HG03439 (cell line): Measurements from ENCODE around the gene GJA10.
A peak's percentile ranks its signal among the peaks of the same experiment; 100 is the strongest.
"Not testable (repeated sequence)": the region's sequence is repeated elsewhere in the genome, so short reads cannot be mapped to it uniquely, and the experiment has no call there.

Experiments used
- ATAC-seq: cut with Tn5 transposase; IDR thresholded peaks from one replicate; pipeline ENCODE4 v1.9.1; 2021; ENCODE audit warnings: mild to moderate bottlenecking, moderate library complexity; ENCODE audit not compliant: unreplicated experiment

GJA10 gene

DNA sequence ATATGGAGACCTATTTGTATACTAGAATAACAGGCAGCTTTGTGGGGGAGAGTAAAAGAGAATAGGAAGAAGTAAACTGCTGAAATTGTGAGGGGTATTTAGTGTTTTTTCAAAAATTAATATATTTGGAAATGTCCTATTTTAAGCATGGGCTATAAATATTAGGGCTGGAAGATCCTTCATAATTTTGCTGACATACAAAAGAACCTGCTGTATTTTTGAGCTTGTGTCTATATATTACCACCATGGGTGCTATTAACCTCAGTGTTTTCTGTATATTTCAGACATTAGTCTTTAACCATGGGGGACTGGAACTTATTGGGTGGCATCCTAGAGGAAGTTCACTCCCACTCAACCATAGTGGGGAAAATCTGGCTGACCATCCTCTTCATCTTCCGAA is at the start of gene GJA10:
Gene GJA10, plus strand, starts transcription at position 301 of the 400 bp plus-strand sequence. Its CDS starts 0 bp downstream, at position 301.
- no peak for ATAC-seq

DNA sequence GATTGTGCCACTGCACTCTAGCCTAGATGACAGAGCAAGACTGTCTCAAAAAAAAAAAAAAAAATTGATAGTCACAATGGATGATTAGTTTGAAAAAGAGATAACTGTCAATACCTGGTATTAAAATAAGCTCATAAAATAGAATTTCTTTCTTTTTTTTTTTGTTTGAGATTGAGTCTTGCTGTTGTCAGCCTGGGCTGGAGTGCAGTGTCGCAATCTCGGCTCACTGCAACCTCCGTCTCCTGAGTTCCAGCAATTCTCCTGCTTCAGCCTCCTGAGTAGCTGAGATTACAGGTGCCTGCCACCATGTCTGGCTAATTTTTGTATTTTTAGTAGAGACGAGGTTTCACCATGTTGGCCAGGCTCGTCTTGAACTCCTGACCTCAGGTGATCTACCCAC is 46.8 kb upstream of the GJA10 start:
- ATAC-seq, result not testable (repeated sequence)

DNA sequence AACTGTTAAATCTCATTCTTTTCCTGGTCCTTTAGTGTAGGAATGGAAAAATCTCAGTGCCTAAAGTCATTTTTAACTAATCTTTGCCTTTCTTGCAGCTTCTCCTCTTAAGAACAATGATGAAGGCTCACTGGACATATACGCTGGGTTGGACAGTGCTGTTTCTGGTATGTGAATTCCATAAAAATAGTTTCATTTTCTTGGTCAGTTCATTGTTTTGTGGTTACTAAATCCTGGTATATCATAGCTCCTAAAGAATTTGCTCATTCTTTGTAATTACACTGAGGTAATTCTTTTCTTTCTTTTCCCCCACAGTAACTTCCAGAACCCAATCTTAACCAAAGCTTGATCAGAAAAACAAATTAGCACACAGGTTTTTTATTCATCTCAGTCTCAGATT is 41.2 kb upstream of the GJA10 start:
- ATAC-seq, result no peak

DNA sequence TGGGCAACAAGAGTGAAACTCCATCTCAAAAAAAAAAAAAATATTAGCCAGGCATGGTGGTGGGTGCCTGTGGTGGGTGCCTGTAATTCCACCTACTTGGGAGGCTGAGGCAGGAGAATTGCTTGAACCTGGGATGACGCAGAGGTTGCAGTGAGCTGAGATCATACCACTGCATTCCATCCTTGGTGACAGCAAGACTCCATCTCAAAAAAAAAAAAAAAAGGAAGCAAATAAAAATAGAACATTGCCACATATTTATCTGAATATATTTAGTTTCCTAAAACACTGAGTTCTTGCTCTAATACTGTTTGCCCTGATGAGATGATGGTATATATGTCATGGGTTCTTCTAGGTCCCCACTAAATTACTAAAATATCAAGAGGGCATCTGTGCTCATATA is 36.2 kb upstream of the GJA10 start:
- no peak for ATAC-seq

DNA sequence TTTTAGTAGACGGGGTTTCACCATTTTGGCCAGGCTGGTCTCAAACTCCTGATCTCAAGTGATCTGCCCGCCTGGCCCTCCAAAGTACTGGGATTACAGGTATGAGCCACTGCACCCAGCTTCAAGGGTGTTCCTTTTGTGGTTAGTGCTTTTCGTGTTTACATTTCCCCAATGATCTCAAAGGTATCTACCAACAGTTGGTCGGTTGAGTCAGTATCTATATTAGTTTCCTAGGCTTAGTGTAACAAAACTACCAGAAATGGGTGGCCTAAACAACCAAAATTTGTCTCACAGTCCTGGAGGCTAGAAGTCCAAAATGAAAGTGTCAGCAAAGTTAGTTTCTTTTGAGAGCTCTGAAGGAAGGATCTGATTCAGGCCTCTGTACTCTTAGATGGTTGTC is 34.5 kb upstream of the GJA10 start:
- ATAC-seq, result peak; percentile 56

DNA sequence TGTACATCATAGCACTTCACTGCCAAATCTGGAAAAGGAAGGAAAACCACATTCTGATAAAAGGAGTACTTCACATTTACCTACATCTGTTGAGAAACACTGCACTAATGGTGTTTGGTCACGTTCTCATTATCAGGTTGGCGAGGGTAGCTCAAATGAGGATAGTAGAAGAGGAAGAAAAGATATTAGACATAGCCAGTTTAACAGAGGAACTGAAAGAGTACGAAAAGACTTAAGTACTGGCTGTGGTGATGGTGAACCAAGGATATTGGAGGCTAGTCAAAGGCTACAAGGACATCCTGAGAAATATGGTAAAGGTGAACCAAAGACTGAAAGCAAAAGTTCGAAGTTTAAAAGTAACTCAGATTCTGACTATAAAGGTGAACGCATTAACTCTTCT is 32.0 kb upstream of the GJA10 start:
- ATAC-seq, result no peak

DNA sequence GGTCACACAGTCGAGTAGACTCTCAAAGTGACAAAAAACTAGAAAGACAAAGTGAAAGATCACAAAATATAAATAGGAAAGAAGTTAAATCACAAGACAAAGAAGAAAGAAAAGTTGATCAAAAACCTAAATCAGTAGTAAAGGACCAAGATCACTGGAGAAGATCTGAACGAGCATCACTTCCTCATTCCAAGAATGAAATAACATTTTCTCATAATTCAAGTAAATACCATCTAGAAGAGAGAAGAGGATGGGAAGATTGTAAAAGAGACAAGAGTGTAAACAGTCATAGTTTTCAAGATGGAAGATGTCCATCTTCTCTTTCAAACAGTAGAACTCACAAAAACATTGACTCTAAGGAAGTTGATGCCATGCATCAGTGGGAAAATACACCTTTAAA is 31.6 kb upstream of the GJA10 start:
- ATAC-seq, result no peak

DNA sequence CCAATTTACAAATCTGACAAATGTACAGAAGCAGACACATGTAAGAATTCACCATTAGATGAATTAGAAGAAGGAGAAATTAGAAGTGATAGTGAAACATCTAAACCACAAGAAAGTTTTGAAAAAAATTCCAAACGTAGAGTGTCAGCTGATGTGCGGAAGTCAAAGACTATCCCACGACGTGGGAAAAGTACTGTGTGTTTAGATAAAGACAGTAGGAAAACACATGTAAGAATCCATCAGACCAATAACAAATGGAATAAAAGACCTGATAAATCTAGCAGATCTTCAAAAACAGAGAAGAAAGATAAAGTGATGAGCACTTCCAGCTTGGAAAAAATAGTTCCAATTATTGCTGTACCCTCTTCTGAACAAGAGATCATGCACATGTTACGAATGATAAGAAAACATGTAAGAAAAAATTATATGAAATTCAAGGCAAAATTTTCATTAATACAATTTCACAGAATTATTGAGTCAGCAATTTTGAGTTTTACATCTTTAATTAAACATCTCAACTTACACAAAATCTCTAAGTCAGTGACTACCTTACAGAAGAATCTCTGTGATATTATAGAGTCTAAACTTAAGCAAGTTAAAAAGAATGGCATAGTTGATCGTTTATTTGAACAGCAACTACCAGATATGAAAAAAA is 28.1 kb upstream of the GJA10 start:
- no peak for ATAC-seq

DNA sequence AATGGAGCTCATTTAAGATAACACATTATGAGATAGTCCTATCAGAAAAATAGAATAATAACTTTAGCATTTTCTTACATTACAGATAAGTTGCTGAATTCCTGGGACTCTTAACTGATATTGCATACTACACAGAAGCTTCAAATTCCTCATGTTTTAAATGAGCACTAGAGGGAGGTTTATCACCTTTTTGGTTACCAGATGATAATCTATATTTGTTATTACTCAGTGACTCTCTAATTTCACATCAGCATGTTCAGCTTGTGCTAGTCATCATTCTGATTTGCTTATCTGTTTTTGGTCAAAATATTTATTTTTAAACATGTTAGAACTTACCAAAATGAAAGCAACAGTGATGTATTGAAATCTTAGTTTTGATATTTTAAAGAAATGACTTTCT is 20.5 kb upstream of the GJA10 start:
- ATAC-seq, result no peak

DNA sequence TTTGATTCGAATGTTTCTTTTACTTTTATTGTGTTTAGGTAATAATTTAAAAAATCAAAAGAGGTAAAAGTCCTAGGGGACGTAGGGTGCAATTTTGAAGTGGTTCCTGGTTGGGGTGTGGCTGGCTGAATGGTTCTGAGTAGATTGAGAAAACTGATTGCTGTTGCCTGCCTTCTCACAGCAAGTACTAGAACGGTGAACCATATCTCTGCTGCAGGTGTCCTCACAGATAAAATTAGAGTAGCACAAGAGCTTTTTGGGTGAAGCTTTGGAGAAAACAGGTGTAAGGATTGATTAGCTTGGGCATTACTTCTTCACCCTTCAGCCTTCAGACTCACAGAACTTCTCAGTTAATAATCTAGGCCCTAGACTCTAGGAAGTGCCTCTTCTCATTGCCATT is 19.8 kb upstream of the GJA10 start:
- no peak for ATAC-seq

DNA sequence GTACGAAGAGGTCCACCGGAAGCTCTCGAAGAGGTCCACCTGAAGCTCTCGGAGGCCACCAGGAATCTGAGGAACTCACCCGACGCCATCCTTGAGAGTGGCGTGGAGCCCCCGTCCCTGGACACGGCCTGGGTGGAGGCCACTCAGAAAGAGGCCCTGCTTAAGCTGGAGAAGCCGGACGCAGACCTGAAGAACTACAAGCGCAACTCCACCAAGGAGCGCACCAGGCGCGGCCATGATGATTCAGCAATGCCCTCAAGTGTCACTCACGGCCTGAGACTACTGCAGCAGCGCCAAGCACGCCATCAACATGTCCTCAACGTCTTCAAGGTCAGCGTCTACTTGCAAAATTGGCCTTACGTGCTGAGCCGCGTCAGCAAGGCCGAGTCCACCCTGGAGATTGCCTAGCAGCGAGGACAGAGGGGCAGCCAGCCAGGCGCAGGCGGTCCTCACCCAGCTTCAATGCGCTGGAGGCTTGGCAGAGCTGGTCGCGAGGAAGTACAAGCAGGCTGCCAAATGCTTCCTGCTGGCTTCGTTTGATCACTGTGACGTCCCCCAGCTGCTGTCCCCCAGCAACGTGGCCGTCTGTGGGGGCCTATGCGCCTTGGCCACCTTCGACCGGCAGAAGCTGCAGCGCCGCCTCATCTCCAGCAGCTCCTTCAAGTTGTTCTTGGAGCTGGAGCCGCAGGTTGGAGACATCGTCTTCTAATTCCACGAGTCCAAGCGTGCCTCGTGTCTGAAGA is 7.7 kb upstream of the GJA10 start:
- ATAC-seq, result no peak

DNA sequence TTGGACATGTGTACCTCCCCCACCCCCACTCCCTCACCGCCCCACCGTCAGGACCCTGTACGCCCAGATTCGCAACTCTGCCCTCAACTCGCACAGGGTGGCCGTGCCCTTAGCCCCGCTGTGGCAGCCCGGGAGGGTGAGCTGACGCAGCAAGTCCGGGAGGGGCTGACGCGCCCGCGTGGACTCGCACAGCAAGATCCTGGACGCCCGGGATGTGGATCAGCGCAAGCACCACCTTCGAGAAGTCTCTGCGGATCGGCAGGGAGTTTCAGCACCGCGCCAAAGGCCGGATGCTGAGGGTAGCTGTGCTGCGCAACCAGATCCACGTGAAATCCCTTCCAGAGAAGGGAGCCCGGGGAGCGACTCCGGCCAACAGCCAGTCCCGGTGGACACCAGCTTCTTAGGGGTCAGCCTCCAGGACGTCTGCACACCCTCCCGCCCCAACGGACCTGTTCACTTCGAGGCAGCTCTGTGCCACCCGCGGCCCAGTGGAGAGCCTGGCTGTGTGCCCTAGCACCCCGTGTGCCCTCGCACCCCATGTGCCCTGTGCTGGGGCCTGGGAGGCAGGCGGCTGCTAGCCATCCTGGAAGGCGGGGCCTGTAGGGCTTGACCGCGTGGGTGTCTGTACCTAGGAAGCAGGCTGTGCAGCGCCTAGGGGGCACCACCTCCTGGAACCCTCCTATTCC is 6.7 kb upstream of the GJA10 start:
- no peak for ATAC-seq

DNA sequence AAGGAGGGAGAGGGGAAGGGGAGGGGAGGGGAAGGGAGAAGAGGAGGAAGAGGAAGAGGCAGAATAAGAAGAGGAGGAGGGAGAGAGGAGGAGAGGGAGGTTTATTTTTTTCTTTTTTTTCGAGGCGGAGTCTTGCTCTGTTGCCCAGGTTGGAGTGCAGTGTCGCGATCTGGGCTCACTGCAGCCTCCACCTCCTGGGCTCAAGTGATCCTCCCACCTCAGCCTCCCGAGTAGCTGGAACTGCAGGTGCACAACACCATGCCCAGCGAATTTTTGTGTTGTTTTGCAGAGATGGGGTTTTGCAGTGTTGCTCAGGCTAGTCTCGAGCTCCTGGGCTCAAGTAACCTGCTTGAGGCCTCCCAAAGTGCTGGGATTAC is 6.1 kb upstream of the GJA10 start:
- no peak for ATAC-seq

DNA sequence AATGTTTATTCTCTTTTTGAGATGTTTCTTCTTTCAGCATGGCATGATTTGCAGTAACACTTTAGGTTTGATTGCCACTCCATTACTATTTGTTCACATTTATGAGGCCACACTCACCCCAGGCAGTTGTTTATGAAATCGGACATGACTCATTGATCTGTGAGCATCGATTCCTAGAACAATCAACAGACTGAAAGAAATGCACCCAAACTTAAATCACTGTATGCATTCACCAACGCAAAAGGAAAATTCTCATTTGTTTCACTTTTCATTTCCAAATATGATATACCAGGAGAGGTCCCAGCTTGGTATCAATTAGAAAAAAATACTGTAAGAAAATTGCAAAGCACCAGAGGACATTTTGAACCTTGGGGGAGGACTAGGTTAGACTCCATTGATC is 5.4 kb upstream of the GJA10 start:
- no peak for ATAC-seq

DNA sequence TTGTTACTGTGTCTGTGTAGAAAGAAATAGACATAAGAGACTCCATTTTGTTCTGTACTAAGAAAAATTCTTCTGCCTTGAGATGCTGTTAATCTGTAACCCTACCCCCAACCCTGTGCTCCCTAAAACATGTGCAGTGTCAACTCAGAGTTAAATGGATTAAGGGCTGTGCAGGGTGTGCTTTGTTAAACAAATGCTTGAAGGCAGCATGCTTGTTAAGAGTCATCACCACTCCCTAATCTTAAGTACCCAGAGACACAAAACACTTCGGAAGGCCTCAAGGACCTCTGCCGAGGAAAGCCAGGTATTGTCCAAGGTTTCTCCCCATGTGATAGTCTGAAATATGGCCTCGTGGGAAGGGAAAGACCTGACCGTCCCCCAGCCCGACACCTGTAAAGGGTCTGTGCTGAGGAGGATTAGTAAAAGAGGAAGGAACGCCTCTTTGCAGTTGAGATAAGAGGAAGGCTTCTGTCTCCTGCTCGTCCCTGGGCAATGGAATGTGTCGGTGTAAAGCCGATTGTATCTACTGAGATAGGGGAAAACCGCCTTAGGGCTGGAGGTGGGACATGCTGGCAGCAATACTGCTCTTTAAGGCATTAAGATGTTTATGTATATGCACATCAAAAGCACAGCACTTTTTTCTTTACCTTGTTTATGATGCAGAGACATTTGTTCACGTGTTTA is 3.3 kb upstream of the GJA10 start:
- not testable (repeated sequence) for ATAC-seq

DNA sequence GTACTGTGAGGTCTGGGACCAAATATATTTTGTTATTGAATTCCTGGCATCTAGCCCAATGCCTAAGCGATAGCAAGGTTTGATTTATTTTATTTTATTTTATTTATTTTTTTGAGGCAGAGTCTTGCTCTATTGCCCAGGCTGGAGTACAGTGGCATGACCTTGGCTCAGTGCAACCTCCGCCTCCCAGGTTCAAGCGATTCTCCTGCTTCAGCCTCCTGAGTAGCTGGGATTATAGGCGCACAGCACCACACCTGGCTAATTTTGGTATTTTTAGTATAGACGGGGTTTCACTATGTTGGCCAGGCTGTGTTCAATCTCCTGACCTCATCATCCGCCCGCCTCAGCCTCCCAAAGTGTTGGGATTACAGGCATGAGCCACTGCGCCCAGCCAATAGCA is 1.7 kb upstream of the GJA10 start:
- ATAC-seq, result not testable (repeated sequence)

DNA sequence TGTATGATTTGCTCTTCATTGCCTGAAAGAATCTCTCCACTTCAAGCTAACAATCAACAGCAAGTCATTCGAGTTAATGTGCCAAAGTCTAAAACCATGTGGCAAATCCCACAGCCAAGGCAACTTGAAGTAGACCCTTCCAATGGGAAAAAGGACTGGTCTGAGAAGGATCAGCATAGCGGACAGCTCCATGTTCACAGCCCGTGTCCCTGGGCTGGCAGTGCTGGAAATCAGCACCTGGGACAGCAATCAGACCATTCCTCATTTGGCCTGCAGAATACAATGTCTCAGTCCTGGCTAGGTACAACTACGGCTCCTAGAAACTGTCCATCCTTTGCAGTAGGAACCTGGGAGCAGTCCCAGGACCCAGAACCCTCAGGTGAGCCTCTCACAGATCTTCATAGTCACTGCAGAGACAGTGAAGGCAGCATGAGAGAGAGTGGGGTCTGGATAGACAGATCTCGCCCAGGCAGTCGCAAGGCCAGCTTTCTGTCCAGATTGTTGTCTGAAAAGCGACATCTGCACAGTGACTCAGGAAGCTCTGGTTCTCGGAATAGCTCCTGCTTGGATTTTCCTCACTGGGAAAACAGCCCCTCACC is 1.1 kb downstream of the GJA10 start:
- ATAC-seq, result no peak

DNA sequence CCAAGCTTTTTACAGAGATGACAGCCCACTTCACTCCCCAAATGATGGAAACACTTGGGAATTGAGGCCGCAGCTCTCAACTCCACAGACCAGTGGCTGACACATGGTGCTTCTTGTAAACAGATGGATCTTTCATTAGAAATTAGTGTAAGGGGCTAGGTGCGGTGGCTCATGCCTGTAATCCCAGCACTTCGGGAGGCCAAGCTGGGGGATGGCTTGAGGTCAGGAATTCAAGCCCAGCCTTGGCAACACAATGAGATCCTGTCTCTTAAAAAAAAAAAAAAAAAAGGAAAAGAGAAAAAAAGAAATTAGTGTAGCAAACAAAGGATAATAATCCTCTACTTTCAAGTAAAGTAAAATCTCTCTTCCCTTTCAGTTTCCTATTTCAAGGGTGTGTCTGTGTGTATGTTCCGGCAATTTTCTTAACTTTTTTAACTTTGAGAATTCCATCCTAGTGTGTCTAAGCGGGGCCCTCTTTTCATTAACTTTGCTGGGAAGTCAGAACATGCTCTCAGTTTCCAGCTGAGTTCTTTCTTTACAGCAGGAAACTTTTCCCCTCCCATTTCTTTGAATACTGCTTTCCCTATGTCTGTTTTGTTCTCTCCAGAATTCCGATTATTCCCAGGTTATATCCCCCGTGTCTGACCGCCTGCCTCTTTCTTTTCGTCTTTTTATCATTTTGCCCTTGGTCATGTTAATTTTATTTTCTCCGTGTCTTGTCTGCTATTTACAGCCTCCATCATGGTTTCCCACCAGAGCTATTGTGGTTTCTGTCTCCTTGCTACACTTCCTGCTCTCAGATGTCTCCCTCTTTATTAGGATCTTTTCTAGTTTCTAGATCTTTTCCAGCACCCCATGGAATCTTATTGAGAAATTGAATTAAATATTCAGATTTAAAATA is 16.0 kb downstream of the GJA10 start:
- not testable (repeated sequence) for ATAC-seq

DNA sequence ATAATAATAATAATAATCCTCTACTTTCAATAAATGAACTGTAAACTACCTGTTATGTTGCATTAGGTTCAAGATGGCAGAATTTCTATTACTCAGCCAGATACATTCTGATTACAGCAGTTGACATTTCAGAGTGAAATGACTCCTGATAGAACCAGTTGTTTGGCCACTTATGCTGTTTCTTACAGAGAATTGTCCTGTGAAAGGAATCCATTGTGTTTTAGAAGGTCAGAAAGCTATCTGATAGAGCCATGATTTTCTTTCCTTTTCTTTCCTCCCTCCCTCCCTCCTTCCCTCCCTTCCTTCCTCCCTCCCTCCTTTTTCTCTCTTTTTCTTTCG is 16.6 kb downstream of the GJA10 start:
- no peak for ATAC-seq
